Activated CD4-positive, alpha-beta T cell treated with anti-CD3 and anti-CD28 coated beads for 48 hours (primary cell): ENCODE results near the gene RNASE1.
"Not testable (repeated sequence)": the region's sequence is repeated elsewhere in the genome, so short reads cannot be mapped to it uniquely, and the experiment has no call there.

Source experiments
- DNase-seq: peaks from one replicate; pipeline ENCODE4 v3.0.0-alpha.2; 2020

Gene RNASE1

GRCh38 chr14:20769421-20769820 lies 33.2 kb downstream of the RNASE1 start:
- DNase-seq: no peak

GRCh38 chr14:20768593-20768892 lies 34.1 kb downstream of the RNASE1 start:
- DNase-seq: no peak

GRCh38 chr14:20760950-20761349 lies 41.7 kb downstream of the RNASE1 start:
- no peak for DNase-seq

GRCh38 chr14:20759465-20759864 lies 43.2 kb downstream of the RNASE1 start:
- not testable (repeated sequence) for DNase-seq

GRCh38 chr14:20757965-20758364 lies 44.7 kb downstream of the RNASE1 start:
- DNase-seq: peak; percentile 28

GRCh38 chr14:20755037-20755436 lies 47.6 kb downstream of the RNASE1 start:
- DNase-seq: no peak

GRCh38 chr14:20754308-20754707 lies 48.3 kb downstream of the RNASE1 start:
- DNase-seq: no peak

GRCh38 chr14:20751963-20752562 lies 50.6 kb downstream of the RNASE1 start:
- no peak for DNase-seq
